A673 (cell line): ENCODE measurements around the gene RITA1. TPM values are rescaled to one million over a fixed set of nuclear protein-coding genes. Genes with fewer than 3 reads are reported as not detected.

Experiments
- BruUV-seq: library from RNA; stranded (reverse); fragments of 400-500 nt; replicated peaks from 2 replicates; lab custom pipeline; 2021; lab: Mats Ljungman, UMichigan
- CTCF ChIA-PET: fragments of 300-600 bp; sonication (Branson Sonifier 250); formaldehyde crosslinking; loops from one replicate; lab custom pipeline; 2022; ENCODE audit warnings: antibody characterized with exemption; lab: Charles Lee
- POLR2A ChIA-PET: fragments of 300-600 bp; sonication (Branson Sonifier 250); formaldehyde crosslinking; loops from one replicate; lab custom pipeline; 2022; ENCODE audit warnings: antibody characterized with exemption; ENCODE audit not compliant: low non-redundant PET; lab: Charles Lee
- DNase-seq: peaks from one replicate; pipeline ENCODE4 v3.0.0-alpha.2; 2015; ENCODE audit warnings: low spot score
- H3K27ac ChIP-seq: fragments of 200-600 bp; sonication (generic); 2 replicates; pipeline ENCODE4 v1.5.1; 2016; ENCODE audit warnings: mixed run types, low read depth, mild to moderate bottlenecking, mixed read lengths, antibody characterized with exemption, low read length; ENCODE audit not compliant: poor library complexity, severe bottlenecking
- H3K27me3 ChIP-seq: fragments of 200-600 bp; sonication (generic); replicated peaks from 2 replicates; pipeline ENCODE4 v1.6.1; 2017; ENCODE audit warnings: mixed run types, low read depth, mild to moderate bottlenecking, mixed read lengths, antibody characterized with exemption, low read length; ENCODE audit not compliant: insufficient read depth, poor library complexity
- H3K36me3 ChIP-seq: fragments of 200-600 bp; sonication (generic); 2 replicates; pipeline ENCODE4 v1.6.1; 2016; ENCODE audit warnings: mixed run types, mild to moderate bottlenecking, mixed read lengths, antibody characterized with exemption, low read length; ENCODE audit not compliant: insufficient read depth, poor library complexity, severe bottlenecking
- H3K4me1 ChIP-seq: fragments of 200-600 bp; sonication (generic); 2 replicates; pipeline ENCODE4 v1.6.1; 2017; ENCODE audit warnings: mixed run types, mild to moderate bottlenecking, mixed read lengths, antibody characterized with exemption, low read length; ENCODE audit not compliant: insufficient read depth, poor library complexity, severe bottlenecking
- H3K4me3 ChIP-seq: fragments of 200-600 bp; sonication (generic); 2 replicates; pipeline ENCODE4 v1.5.1; 2016; ENCODE audit warnings: low read depth, mixed run types, mild to moderate bottlenecking, mixed read lengths, low read length; ENCODE audit not compliant: poor library complexity, severe bottlenecking
- H3K9me3 ChIP-seq: fragments of 200-600 bp; sonication (generic); 2 replicates; pipeline ENCODE4 v1.6.1; 2016; ENCODE audit warnings: mixed run types, low read depth, mild to moderate bottlenecking, mixed read lengths, antibody characterized with exemption, low read length; ENCODE audit not compliant: poor library complexity, severe bottlenecking
- CTCF ChIP-seq: fragments of 300-800, 200-600 bp; sonication (generic); conservative IDR thresholded peaks from 2 replicates; pipeline ENCODE4 v1.5.1; 2017; ENCODE audit warnings: low read depth, mild to moderate bottlenecking, antibody characterized with exemption, low read length, moderate library complexity, mixed read lengths
- EZH2 ChIP-seq: fragments of 200-600 bp; sonication (generic); IDR thresholded peaks from 2 replicates; pipeline ENCODE4 v1.6.1; 2017; ENCODE audit warnings: borderline replicate concordance, low read depth, mild to moderate bottlenecking, mixed read lengths, antibody characterized with exemption, low read length; ENCODE audit not compliant: poor library complexity, severe bottlenecking
- intact Hi-C: fragments of 100-400 bp; cut with micrococcal nuclease; formaldehyde crosslinking; loops from one replicate; pipeline ENCODE4 v1.10.0; 2022; ENCODE audit not compliant: unreplicated experiment
- total RNA-seq: library from RNA; stranded (reverse); gene quantifications from 2 replicates; pipeline ENCODE4 v1.2.3, GENCODE V29; 2021

Gene RITA1
- total RNA-seq, 1 experiment from 2014 or later, result 22.3 TPM

- TF ChIP-seq EZH2 (no peak), CTCF (no peak)
- H3K4me1 ChIP-seq, result peaks cover 15% of the 10 kb centered on the region
- H3K27ac ChIP-seq, result peak overlapping the region; percentile 76
- H3K27me3 ChIP-seq, result no peaks in the 10 kb centered on the region
- ChIA-PET CTCF (no interaction called here), POLR2A (interaction anchor here (0.6 to 1.5 kb wide), 2 partner anchors 24 to 27 kb away, joined by 13 to 15 read pairs; no protein-coding TSS in a partner anchor)
- H3K36me3 ChIP-seq, result no peaks in the 10 kb centered on the region
- peak overlapping the region; percentile 79 for H3K4me3 ChIP-seq
- no peak for DNase-seq
- intact Hi-C loops, result no loop called here
- TSS peak; percentile 47 for BruUV-seq
- H3K9me3 ChIP-seq, result no peaks in the 10 kb centered on the region
These were observed 36.6 kb downstream of the RITA1 start for GRCh38 chr12:113221997-113222729.

- POLR2A ChIA-PET, result interaction anchor here (0.7 kb wide), 1 partner anchor 40 kb away, joined by 3 read pairs; no protein-coding TSS in a partner anchor
- H3K27ac ChIP-seq, result peak overlapping the region; percentile 76
- no peaks in the 10 kb centered on the region for H3K36me3 ChIP-seq
- peak overlapping the region; percentile 79 for H3K4me3 ChIP-seq
- no peaks in the 10 kb centered on the region for H3K27me3 ChIP-seq
- CTCF ChIA-PET, result no interaction called here
- H3K9me3 ChIP-seq, result no peaks in the 10 kb centered on the region
- TF ChIP-seq EZH2 (no peak), CTCF (no peak)
- BruUV-seq, result no TSS peak
- H3K4me1 ChIP-seq, result peaks cover 15% of the 10 kb centered on the region
- peak; percentile 63 for DNase-seq
- intact Hi-C loops, result no loop called here
These were observed 37.4 kb downstream of the RITA1 start for GRCh38 chr12:113222730-113223531.

GRCh38 chr12:113224955-113225354 is 39.4 kb downstream of the RITA1 start:
- Histone ChIP-seq H3K4me1 (peaks cover 15% of the 10 kb centered on the region), H3K27me3 (no peaks in the 10 kb centered on the region), H3K36me3 (no peaks in the 10 kb centered on the region), H3K4me3 (no peak overlapping the region), H3K9me3 (no peaks in the 10 kb centered on the region), H3K27ac (no peak overlapping the region)
- no TSS peak for BruUV-seq
- no peak for DNase-seq
- TF ChIP-seq CTCF (no peak), EZH2 (no peak)
- ChIA-PET CTCF (no interaction called here), POLR2A (no interaction called here)
- intact Hi-C loops, result no loop called here
